GM23338 (cell line): ENCODE data around the gene SLC4A5. TPM values are rescaled to one million over a fixed set of nuclear protein-coding genes. Genes with fewer than 3 reads are reported as not detected.

Source experiments
- ATAC-seq: fragments of 200-7000 bp; cut with Tn5 transposase; 3 replicates; pipeline ENCODE4 v1.9.1; 2020
- DNase-seq: peaks from one replicate; pipeline ENCODE4 v3.0.0-alpha.2; 2015; ENCODE audit warnings: low spot score
- H2AFZ ChIP-seq: fragments of 200-600 bp; sonication (generic); 2 replicates; pipeline ENCODE4 v1.8.0; 2016; ENCODE audit warnings: antibody characterized with exemption, mild to moderate bottlenecking, moderate library complexity
- H3F3A ChIP-seq: fragments of 200-600 bp; sonication (generic); replicated peaks from 2 replicates; pipeline ENCODE4 v1.8.0; 2017; ENCODE audit warnings: antibody characterized with exemption, mixed run types, low read depth
- H3K27ac ChIP-seq: fragments of 200-600 bp; sonication (generic); 2 replicates; pipeline ENCODE4 v1.6.1; 2016; ENCODE audit warnings: low read depth
- H3K27me3 ChIP-seq: fragments of 200-600 bp; sonication (generic); 2 replicates; pipeline ENCODE4 v1.8.0; 2016; ENCODE audit warnings: mild to moderate bottlenecking, mixed run types, moderate library complexity; ENCODE audit not compliant: insufficient read depth
- H3K36me3 ChIP-seq: fragments of 200-600 bp; sonication (generic); 2 replicates; pipeline ENCODE4 v1.8.0; 2016; ENCODE audit warnings: mild to moderate bottlenecking; ENCODE audit not compliant: insufficient read depth
- H3K4me1 ChIP-seq: fragments of 200-600 bp; sonication (generic); 2 replicates; pipeline ENCODE4 v1.8.0; 2016; ENCODE audit warnings: mild to moderate bottlenecking, moderate library complexity; ENCODE audit not compliant: insufficient read depth
- H3K4me2 ChIP-seq: fragments of 200-600 bp; sonication (generic); 2 replicates; pipeline ENCODE4 v1.7.1; 2017; ENCODE audit warnings: mixed run types
- H3K4me3 ChIP-seq: fragments of 200-600 bp; sonication (generic); 2 replicates; pipeline ENCODE4 v1.6.1; 2016; ENCODE audit warnings: mixed run types
- H3K79me2 ChIP-seq: fragments of 200-600 bp; sonication (generic); replicated peaks from 2 replicates; pipeline ENCODE4 v1.8.0; 2017; ENCODE audit warnings: mild to moderate bottlenecking; ENCODE audit not compliant: insufficient read depth
- H3K9me2 ChIP-seq: fragments of 200-600 bp; sonication (generic); 2 replicates; pipeline ENCODE4 v1.8.0; 2017; ENCODE audit not compliant: insufficient read depth
- H4K20me1 ChIP-seq: fragments of 200-600 bp; sonication (generic); replicated peaks from 2 replicates; pipeline ENCODE4 v1.8.0; 2017; ENCODE audit warnings: mild to moderate bottlenecking; ENCODE audit not compliant: insufficient read depth
- H3K27ac Mint-ChIP-seq: 2 replicates; pipeline ENCODE4 v1.8.0; 2020; ENCODE audit warnings: inconsistent platforms, mild to moderate bottlenecking, moderate library complexity, mixed read lengths
- H3K27me3 Mint-ChIP-seq: 3 replicates; pipeline ENCODE4 v1.8.0; 2022; ENCODE audit warnings: low read depth, mild to moderate bottlenecking, moderate library complexity, mixed read lengths, inconsistent platforms; ENCODE audit not compliant: insufficient read depth, poor library complexity
- H3K36me3 Mint-ChIP-seq: 3 replicates; pipeline ENCODE4 v1.8.0; 2021; ENCODE audit warnings: low read depth, mild to moderate bottlenecking, inconsistent platforms, moderate library complexity, mixed read lengths
- H3K4me1 Mint-ChIP-seq: 3 replicates; pipeline ENCODE4 v1.8.0; 2020; ENCODE audit warnings: mild to moderate bottlenecking, inconsistent platforms, mixed read lengths
- H3K4me3 Mint-ChIP-seq: 3 replicates; pipeline ENCODE4 v1.8.0; 2021; ENCODE audit warnings: moderate library complexity, mild to moderate bottlenecking, inconsistent platforms, mixed read lengths
- H3K9me3 Mint-ChIP-seq: 3 replicates; pipeline ENCODE4 v1.8.0; 2020; ENCODE audit warnings: moderate library complexity, mild to moderate bottlenecking, inconsistent platforms, mixed read lengths
- CREB1 ChIP-seq: fragments of 250-450 bp; sonication (Bioruptor Pico); IDR thresholded peaks from 2 replicates; pipeline ENCODE4 v1.5.0; 2020; ENCODE audit warnings: low read depth, mild to moderate bottlenecking, moderate library complexity
- CTCF ChIP-seq, 2 experiments: fragments of 200-600 bp in 1 of 2; sonication (generic) in 1 of 2; conservative IDR thresholded peaks; 2 replicates each; pipeline versions ENCODE4 v1.5.1 to v1.6.1; 2016 to 2017; ENCODE audit warnings: antibody characterized with exemption in 2 of 2, low read depth in 2 of 2, mild to moderate bottlenecking in 2 of 2, moderate library complexity in 1 of 2
- ETS1 ChIP-seq: IDR thresholded peaks from 2 replicates; pipeline ENCODE4 v1.6.1; 2016; ENCODE audit warnings: antibody characterized with exemption
- EZH2 ChIP-seq: fragments of 200-600 bp; sonication (generic); IDR thresholded peaks from one replicate; pipeline ENCODE4 v1.8.0; 2017; ENCODE audit warnings: antibody characterized with exemption, mild to moderate bottlenecking, low read depth; ENCODE audit not compliant: unreplicated experiment
- NANOG ChIP-seq: IDR thresholded peaks from 2 replicates; pipeline ENCODE4 v1.6.1; 2016; ENCODE audit warnings: antibody characterized with exemption, borderline replicate concordance
- REST ChIP-seq: IDR thresholded peaks from one replicate; pipeline ENCODE4 v1.6.1; 2018; ENCODE audit warnings: antibody characterized with exemption; ENCODE audit not compliant: unreplicated experiment
- STAT1 ChIP-seq: IDR thresholded peaks from one replicate; pipeline ENCODE4 v1.6.1; 2016; ENCODE audit warnings: antibody characterized with exemption; ENCODE audit not compliant: unreplicated experiment
- ZNF114 ChIP-seq: fragments of 250-450 bp; sonication (Bioruptor Pico); IDR thresholded peaks from 2 replicates; pipeline ENCODE4 v1.5.0; 2020; ENCODE audit warnings: mild to moderate bottlenecking, moderate library complexity
- ZNF462 ChIP-seq: fragments of 250-450 bp; sonication (Bioruptor Pico); IDR thresholded peaks from 2 replicates; pipeline ENCODE4 v1.5.0; 2020; ENCODE audit warnings: mild to moderate bottlenecking, moderate library complexity
- polyA plus RNA-seq: library from polyadenylated mRNA; unstranded; fragments of >200 nt; fragmentation: Nextera tagmentation; extraction: Ambion mirVana; gene quantifications from 2 replicates; pipeline ENCODE4 v1.2.1, GENCODE V29; 2016
- total RNA-seq: library from RNA; depleted of rRNA; stranded (reverse); fragments of >200 nt; shearing (Covaris generic); gene quantifications from 2 replicates; pipeline ENCODE4 v1.2.3, GENCODE V29; 2014

The SLC4A5 gene
- total and polyA plus RNA-seq, 2 experiments from 2014 or later, result 0.24 to 0.70 TPM

GRCh38 chr2:74391209-74391579 lies 48.0 kb upstream of the SLC4A5 start:
- Histone ChIP-seq H3K27ac (no peak overlapping the region; the same call in 1 of the 2 replicates), H4K20me1 (peaks cover 25% of the 10 kb centered on the region), H3K4me1 (peaks cover 12% of the 10 kb centered on the region), H3K4me3 (peak overlapping the region; percentile 89), H3K27me3 (no peaks in the 10 kb centered on the region), H3K36me3 (no peaks in the 10 kb centered on the region), H3K4me2 (peak overlapping the region; percentile 83), H3F3A (no peaks in the 10 kb centered on the region), H3K9me2 (no peaks in the 10 kb centered on the region), H3K79me2 (peaks cover 51% of the 10 kb centered on the region), H2AFZ (peak overlapping the region; percentile 77)
- no peaks in the 10 kb centered on the region for H3K9me3 Mint-ChIP-seq
- no peak for TF ChIP-seq ETS1
- TF ChIP-seq EZH2, result no peak
- TF ChIP-seq ZNF114 (CRISPR knock-in tag), result no peak
- no peak for TF ChIP-seq NANOG
- no peak for TF ChIP-seq REST
- no peak for TF ChIP-seq STAT1
- TF ChIP-seq ZNF462 (CRISPR knock-in tag), result no peak
- TF ChIP-seq CREB1 (CRISPR knock-in tag), result no peak
- no peak for TF ChIP-seq CTCF (conservative IDR thresholded peaks at IDR 0.05; ENCODE audit: low read depth in 2 of 2)
- H3K27me3 Mint-ChIP-seq, result peaks cover 5% of the 10 kb centered on the region
- H3K4me1 Mint-ChIP-seq, result peaks cover 10% of the 10 kb centered on the region; the same call in 2 of the 3 replicates
- H3K4me3 Mint-ChIP-seq, result peak overlapping the region; percentile 88
- peak overlapping the region; percentile 93 for H3K27ac Mint-ChIP-seq
- DNase-seq, result no peak
- ATAC-seq, result peak; percentile 39
- no peaks in the 10 kb centered on the region for H3K36me3 Mint-ChIP-seq
